ENCODE data around the gene OMA1.
A peak's percentile ranks its signal among the peaks of the same experiment; 100 is the strongest.
"Not testable (repeated sequence)": the region's sequence is repeated elsewhere in the genome, so short reads cannot be mapped to it uniquely, and the experiment has no call there.

OMA1 gene

DNA sequence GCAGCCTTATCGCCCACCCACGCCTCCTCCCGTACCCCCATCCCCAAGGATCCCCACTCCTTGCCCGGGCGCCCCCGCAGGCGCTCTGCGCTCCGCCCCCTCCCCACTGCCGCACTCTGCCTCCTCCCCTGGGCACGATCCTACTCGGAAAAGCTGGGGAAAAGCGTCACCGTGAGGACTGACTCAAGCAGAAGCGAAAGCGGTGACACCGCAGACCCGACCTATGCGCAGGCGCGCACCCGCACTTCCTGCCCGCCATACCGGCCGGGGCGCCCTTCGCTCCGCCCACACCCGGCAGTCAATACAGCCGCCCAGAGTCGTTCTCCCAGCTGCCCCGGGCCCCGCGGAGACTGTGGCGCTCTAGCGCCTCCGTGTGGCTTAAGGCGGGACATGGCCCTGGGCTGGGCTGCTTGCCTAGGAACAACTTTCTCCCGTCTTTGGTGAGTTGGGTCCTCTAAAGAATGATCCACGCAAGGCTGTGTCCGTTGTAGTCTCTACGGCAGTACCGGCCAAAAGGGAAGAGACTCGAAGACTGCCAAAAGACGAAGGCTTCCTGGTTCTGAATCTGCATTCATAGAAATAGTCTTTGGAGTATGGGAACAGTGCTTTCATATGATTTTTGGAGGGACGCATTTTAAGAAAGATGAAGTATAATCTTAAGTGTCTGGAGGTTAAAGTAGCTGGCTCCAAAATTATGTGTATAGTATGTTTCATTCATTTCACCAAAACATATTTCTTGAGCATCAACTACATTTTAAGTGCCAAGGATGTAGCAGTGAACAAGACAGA is at the start of gene OMA1:
Gene OMA1, minus strand, starts transcription at position 207 of the 789 bp plus-strand sequence. CDS start 7,432 bp downstream, outside the sequence.
- DNase-seq, result peak; percentile 91

GRCh38 chr1:58594546-58594945 is 48.0 kb upstream of the OMA1 start:
- DNase-seq, result no peak

- DNase-seq, result no peak
These were observed 46.1 kb upstream of the OMA1 start for GRCh38 chr1:58592522-58593134.

DNA sequence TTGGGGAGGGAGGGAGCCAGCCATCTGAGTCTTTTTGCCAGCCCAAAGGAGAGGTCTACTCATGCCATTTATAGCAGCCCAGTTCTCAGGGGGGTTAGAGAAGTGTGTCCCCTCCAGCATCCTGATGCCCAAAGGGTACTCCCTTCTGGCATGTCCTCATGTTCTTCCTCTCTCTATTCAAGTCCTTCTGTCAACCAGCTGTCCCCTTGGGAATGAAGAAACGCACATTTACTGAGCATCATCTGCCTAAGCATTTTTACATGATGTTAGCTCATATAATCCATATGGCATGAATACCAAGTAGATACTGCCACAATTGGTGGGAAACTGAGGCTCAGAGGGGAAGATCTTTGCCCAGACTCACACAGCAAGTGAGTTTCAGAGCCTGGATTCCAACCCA is 45.3 kb upstream of the OMA1 start:
- DNase-seq, result no peak

DNA sequence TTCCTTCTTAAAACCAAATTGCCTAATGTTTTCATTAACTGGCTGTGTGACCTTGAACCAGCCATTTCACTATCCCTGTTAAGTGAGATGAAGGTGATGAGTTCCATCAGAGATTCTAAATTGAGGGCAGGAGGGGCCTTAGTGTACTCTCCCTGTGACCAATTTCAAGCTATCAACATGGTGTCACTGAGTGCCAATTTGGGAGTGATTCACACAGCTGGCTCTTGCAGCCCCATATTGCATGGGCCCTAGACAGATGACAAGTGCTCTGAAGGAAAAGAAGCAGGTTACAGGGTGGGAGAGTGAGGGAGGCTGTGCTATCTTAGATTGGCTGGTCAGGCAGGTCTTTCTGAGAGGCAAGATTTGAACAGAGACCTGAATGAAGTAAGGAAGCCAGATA is 43.5 kb upstream of the OMA1 start:
- no peak for DNase-seq

DNA sequence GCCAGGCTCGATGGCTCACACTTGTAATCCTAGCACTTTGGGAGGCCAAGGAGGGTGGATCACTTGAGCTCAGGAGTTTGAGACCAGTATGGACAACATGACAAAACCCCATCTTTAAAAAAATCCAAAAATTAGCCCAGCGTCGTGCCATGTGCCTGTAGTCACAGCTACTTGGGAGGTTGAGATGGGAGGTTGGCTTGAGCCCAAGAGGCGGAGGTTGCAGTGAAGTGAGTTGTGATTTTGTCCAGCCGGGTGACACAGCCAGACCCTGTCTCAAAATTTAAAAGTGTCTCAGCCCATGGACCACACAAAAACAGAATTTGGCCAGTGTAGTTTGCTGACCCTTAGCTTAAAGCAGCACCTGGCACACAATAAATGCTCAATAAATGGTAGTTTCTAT is 41.9 kb upstream of the OMA1 start:
- no peak for DNase-seq

DNA sequence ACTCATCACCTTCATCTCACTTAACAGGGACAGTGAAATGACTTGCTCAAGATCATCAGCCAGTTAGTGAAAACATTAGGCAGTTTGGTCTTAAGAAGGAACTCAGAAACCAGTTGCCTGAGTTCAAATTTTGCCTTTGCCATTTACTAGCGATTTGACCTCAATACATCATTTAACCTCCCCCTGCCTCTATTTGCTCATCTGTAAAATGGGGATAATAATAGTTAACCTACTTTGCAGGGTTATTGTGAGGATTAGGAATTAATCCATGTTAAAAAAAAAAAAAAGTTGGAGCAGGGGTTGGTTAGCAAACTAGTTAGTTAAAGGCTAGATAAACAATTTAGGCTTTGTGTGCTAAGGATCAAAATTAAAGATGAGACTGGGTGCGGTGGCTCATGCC is 41.1 kb upstream of the OMA1 start:
- no peak for DNase-seq

GRCh38 chr1:58586271-58586670 is 39.7 kb upstream of the OMA1 start:
- no peak for DNase-seq

GRCh38 chr1:58585581-58586151 is 39.1 kb upstream of the OMA1 start:
- DNase-seq, result no peak

- DNase-seq, result no peak
These were observed 38.6 kb upstream of the OMA1 start for GRCh38 chr1:58585166-58585565.

DNA sequence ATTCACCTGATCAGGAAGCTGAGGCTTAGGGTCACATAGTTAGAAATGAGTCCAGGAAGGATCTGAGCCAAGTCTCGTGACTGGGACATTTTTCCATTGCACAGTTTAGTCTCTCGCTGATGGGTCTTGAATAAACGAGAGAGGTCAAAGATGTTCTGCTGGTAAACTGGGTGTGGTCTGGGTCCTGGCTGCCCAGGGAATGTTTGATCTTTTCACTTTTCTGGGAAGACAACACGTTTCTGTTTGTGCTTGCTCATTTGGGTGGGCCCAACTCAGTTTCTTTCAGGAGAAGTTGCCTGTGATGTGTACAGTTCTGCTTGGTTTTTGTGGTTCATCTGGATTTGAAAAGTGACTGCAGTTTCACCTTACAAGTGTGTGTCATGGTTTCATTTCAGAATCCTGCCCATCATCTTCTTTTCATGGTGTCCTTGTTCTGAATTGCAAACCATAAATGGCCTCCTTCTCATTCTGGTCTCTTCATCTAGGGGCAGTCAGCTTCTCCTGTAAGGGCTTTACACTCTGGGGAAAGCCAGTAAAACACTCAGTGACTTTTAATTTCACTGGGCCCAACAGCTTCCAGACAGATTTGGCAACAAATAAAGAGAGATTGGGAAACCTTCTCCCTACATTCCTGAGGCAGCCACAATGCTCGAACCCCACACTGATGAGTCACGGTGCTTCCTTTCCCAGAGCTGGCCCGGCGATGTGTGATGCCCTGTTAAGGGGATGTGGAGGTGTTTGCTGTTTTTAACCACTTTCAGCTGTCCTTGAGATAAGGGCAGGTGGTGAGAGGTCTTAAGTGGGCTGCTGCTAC is 37.8 kb upstream of the OMA1 start:
- DNase-seq, result no peak

- peak; percentile 56 for DNase-seq
These were observed 37.0 kb upstream of the OMA1 start for GRCh38 chr1:58583496-58583895.

- DNase-seq, result not testable (repeated sequence)
These were observed 35.6 kb upstream of the OMA1 start for GRCh38 chr1:58582143-58582542.

DNA sequence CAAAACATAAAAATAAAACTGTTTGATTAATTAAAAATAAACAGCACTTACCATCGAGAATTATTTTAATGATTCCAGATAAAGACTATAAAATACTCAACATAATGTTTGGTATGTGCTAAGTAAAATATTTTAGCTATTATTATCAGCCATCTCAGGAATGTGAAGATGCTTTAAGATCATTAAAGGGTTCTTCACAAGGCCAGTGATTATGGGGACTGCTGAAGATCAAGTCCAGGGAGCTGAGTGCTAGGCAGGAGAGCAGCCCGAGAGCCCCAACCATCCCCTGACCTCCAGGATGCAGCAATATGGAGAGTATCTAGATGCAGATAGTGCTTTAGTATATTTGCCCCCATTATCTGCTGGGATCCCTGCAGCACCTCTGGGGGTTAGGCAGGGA is 35.1 kb upstream of the OMA1 start:
- DNase-seq, result no peak

GRCh38 chr1:58580186-58580585 is 33.7 kb upstream of the OMA1 start:
- no peak for DNase-seq

GRCh38 chr1:58577654-58578030 is 31.1 kb upstream of the OMA1 start:
- DNase-seq, result no peak

GRCh38 chr1:58576727-58577653 is 30.5 kb upstream of the OMA1 start, which contains the start of gene TACSTD2:
Gene TACSTD2, minus strand, starts transcription at chr1:58577252. Its CDS starts 96 bp downstream, at chr1:58577156.
- DNase-seq, result no peak

- DNase-seq, result no peak
These were observed 29.8 kb upstream of the OMA1 start for GRCh38 chr1:58576325-58576726.

- DNase-seq, result no peak
These were observed 29.2 kb upstream of the OMA1 start for GRCh38 chr1:58575551-58576324.

DNA sequence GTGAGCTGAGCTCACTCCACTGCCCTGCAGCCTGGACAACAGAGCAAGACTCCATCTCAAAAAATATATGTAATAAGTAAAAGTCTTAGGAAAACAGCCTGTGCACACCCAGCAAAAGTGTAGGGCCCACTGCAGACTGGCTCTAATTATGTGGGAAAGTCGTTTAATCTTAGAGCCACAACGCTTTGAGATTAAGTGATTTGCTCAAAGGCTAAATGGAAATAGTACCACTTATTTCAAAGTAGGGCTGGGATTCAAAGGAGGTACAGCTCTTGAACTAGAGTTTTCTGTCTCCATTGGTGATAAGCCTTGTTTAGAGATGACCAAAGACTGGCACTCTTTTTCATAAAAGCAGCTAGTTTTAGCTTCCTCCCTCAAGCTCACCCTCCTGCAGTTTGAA is 28.3 kb upstream of the OMA1 start:
- no peak for DNase-seq
